ENCODE results near the gene CYB5R3. TPM values are rescaled to one million over a fixed set of nuclear protein-coding genes. Genes with fewer than 3 reads are reported as not detected.

Gene CYB5R3
- total RNA-seq, 1 experiment from 2014 or later = 85.4 TPM

DNA sequence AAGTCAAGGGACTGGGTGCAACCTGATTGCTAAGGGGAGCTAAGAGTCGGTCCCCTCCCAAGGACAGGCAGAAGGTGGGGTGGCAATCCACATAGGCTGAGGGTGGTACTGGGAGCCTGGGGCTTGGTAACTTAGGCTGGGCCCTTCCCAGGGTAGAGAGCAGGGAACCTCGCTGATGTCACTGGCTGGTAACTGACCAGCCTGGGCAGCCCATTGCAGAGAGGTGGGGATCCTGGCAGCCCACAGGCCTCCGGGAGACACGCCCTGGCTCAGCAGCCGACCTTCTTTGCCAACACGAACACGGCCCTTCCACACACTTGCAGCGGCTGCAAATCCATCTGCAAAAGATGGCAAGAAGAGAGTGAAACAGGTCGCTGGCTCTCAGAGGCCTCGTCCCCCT lies 46.1 kb upstream of the CYB5R3 start:
- no peaks in the 10 kb centered on the region for H3K9me3 Mint-ChIP-seq
- POLR2A ChIA-PET = no interaction called here
- H3K4me1 Mint-ChIP-seq = peaks cover 33% of the 10 kb centered on the region
- no peak overlapping the region for H3K4me3 Mint-ChIP-seq
- DNase-seq (ENCODE audit: low spot score) (no peak), ATAC-seq (no peak)
- no peak for TF ChIP-seq ZNF396 (CRISPR knock-in tag; IDR thresholded peaks at IDR 0.05; ENCODE audit: borderline replicate concordance)
- TF ChIP-seq, protein P1, sequence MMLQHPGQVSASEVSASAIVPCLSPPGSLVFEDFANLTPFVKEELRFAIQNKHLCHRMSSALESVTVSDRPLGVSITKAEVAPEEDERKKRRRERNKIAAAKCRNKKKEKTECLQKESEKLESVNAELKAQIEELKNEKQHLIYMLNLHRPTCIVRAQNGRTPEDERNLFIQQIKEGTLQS (CRISPR knock-in tag; conservative IDR thresholded peaks at IDR 0.05) = no peak
- TF ChIP-seq GTF2I (CRISPR knock-in tag; conservative IDR thresholded peaks at IDR 0.05) = no peak
- TF ChIP-seq NR1H2 (CRISPR knock-in tag; IDR thresholded peaks at IDR 0.05) = no peak
- TF ChIP-seq PRRX2 (CRISPR knock-in tag; IDR thresholded peaks at IDR 0.05) = no peak
- TF ChIP-seq, protein P2, sequence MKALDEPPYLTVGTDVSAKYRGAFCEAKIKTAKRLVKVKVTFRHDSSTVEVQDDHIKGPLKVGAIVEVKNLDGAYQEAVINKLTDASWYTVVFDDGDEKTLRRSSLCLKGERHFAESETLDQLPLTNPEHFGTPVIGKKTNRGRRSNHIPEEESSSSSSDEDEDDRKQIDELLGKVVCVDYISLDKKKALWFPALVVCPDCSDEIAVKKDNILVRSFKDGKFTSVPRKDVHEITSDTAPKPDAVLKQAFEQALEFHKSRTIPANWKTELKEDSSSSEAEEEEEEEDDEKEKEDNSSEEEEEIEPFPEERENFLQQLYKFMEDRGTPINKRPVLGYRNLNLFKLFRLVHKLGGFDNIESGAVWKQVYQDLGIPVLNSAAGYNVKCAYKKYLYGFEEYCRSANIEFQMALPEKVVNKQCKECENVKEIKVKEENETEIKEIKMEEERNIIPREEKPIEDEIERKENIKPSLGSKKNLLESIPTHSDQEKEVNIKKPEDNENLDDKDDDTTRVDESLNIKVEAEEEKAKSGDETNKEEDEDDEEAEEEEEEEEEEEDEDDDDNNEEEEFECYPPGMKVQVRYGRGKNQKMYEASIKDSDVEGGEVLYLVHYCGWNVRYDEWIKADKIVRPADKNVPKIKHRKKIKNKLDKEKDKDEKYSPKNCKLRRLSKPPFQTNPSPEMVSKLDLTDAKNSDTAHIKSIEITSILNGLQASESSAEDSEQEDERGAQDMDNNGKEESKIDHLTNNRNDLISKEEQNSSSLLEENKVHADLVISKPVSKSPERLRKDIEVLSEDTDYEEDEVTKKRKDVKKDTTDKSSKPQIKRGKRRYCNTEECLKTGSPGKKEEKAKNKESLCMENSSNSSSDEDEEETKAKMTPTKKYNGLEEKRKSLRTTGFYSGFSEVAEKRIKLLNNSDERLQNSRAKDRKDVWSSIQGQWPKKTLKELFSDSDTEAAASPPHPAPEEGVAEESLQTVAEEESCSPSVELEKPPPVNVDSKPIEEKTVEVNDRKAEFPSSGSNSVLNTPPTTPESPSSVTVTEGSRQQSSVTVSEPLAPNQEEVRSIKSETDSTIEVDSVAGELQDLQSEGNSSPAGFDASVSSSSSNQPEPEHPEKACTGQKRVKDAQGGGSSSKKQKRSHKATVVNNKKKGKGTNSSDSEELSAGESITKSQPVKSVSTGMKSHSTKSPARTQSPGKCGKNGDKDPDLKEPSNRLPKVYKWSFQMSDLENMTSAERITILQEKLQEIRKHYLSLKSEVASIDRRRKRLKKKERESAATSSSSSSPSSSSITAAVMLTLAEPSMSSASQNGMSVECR (CRISPR knock-in tag; IDR thresholded peaks at IDR 0.05; ENCODE audit: borderline replicate concordance) = no peak
- TF ChIP-seq, protein P3, sequence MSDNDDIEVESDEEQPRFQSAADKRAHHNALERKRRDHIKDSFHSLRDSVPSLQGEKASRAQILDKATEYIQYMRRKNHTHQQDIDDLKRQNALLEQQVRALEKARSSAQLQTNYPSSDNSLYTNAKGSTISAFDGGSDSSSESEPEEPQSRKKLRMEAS (CRISPR knock-in tag; IDR thresholded peaks at IDR 0.05) = no peak
- TF ChIP-seq, protein P4, sequence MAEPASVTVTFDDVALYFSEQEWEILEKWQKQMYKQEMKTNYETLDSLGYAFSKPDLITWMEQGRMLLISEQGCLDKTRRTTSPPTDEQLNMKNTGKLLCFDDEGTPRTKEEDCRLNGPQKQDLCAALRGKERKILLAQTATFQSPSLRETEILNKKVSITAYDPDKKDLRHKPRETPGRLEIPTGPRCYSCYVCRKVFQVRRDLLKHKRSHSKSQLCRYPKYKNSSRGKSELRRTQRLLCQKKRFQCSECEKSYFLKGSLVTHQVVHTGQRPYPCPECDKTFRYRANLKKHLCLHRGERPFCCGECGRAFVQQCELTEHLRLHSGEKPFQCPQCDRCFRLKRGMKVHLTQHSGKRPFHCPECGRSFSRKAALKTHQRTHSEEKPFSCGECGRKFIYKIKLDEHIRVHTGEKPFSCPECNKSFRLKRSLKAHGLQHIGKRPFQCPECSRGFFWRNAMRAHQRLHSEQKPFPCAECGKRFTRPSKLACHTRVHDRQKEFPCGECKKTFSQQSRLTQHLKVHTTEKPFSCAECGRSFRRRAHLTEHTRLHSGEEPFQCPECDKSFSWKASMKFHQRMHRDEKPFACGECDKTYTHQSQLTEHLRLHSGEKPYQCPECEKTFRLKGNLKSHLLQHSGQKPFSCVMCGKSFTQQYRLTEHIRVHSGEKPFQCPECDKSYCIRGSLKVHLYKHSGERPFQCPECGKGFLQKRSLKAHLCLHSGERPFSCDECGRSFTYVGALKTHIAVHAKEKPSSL (CRISPR knock-in tag; conservative IDR thresholded peaks at IDR 0.05) = no peak
- no peaks in the 10 kb centered on the region; the same call in 1 of the 2 replicates for H3K27me3 Mint-ChIP-seq (ENCODE audit: low read depth)
- H3K36me3 Mint-ChIP-seq = no peaks in the 10 kb centered on the region
- H3K27ac Mint-ChIP-seq = no peak overlapping the region
- CTCF ChIA-PET = no interaction called here

DNA sequence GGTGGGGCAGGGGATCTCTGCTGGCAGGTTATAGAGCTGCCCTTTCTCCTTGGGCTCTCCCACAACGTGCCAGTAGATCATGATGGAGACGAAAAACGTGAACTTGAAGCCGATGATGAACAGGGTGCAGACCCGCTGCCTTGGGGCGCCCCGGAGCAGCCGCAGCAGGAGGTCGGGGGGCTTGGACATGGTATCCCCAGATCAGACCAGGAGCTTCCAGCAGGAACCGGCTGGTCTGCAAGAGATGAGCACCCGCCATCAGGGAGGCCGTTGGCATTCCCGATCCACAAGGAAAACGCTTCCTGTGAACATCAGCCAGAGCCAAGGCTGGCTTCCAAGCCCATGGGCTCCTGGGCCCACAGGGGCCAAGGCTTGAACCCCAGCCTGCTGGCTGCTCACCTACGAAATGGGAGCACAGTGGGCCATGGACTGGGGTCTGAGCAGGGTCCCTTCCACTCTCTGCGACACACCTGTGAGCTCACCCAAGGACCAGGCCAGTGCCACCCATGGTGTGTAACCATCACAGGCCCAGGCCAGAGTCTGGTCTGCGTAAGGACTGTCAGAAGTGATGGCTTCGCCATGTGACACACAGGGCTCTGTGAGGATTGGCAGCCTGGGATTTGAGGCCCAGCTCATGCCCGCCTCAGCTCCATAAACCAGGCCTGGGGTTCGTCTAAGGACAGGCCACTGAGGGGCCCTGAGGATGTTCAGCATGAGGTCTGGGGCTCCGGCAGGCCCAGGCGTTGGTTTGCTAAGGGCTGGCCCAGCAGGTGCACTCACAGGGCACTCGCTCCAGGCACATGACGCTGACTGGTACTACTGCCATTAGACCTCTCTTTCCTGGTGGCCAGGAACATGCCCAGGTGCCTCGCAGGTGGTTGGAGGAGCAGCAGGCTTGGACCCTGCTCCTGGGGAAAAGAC lies 44.8 kb upstream of the CYB5R3 start:
- H3K27ac Mint-ChIP-seq = no peak overlapping the region
- H3K36me3 Mint-ChIP-seq = no peaks in the 10 kb centered on the region
- no peaks in the 10 kb centered on the region for H3K9me3 Mint-ChIP-seq
- ChIA-PET POLR2A (no interaction called here), CTCF (interaction anchor here (0.5 kb wide), 1 partner anchor 414 kb away, joined by 3 read pairs; no protein-coding TSS in a partner anchor)
- H3K4me1 Mint-ChIP-seq = peaks cover 20% of the 10 kb centered on the region
- no peaks in the 10 kb centered on the region; the same call in 1 of the 2 replicates for H3K27me3 Mint-ChIP-seq (ENCODE audit: low read depth)
- H3K4me3 Mint-ChIP-seq = no peak overlapping the region
- ATAC-seq = no peak
- DNase-seq (ENCODE audit: low spot score) = no peak
- TF ChIP-seq, protein P2 (CRISPR knock-in tag; IDR thresholded peaks at IDR 0.05; ENCODE audit: borderline replicate concordance) = no peak
- TF ChIP-seq NR2C2 (CRISPR knock-in tag; IDR thresholded peaks at IDR 0.05) (no peak), ETV6 (CRISPR knock-in tag; IDR thresholded peaks at IDR 0.05) (no peak), ZNF232 (CRISPR knock-in tag; IDR thresholded peaks at IDR 0.05) (no peak), KAT7 (CRISPR knock-in tag; IDR thresholded peaks at IDR 0.05; ENCODE audit: borderline replicate concordance) (no peak), NFYB (CRISPR knock-in tag; conservative IDR thresholded peaks at IDR 0.05; ENCODE audit: low read depth) (no peak), OVOL2 (CRISPR knock-in tag; IDR thresholded peaks at IDR 0.05; ENCODE audit: borderline replicate concordance) (no peak)
- TF ChIP-seq, protein P5, sequence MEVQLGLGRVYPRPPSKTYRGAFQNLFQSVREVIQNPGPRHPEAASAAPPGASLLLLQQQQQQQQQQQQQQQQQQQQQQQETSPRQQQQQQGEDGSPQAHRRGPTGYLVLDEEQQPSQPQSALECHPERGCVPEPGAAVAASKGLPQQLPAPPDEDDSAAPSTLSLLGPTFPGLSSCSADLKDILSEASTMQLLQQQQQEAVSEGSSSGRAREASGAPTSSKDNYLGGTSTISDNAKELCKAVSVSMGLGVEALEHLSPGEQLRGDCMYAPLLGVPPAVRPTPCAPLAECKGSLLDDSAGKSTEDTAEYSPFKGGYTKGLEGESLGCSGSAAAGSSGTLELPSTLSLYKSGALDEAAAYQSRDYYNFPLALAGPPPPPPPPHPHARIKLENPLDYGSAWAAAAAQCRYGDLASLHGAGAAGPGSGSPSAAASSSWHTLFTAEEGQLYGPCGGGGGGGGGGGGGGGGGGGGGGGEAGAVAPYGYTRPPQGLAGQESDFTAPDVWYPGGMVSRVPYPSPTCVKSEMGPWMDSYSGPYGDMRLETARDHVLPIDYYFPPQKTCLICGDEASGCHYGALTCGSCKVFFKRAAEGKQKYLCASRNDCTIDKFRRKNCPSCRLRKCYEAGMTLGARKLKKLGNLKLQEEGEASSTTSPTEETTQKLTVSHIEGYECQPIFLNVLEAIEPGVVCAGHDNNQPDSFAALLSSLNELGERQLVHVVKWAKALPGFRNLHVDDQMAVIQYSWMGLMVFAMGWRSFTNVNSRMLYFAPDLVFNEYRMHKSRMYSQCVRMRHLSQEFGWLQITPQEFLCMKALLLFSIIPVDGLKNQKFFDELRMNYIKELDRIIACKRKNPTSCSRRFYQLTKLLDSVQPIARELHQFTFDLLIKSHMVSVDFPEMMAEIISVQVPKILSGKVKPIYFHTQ (CRISPR knock-in tag; IDR thresholded peaks at IDR 0.05) = no peak
- TF ChIP-seq, protein P6, sequence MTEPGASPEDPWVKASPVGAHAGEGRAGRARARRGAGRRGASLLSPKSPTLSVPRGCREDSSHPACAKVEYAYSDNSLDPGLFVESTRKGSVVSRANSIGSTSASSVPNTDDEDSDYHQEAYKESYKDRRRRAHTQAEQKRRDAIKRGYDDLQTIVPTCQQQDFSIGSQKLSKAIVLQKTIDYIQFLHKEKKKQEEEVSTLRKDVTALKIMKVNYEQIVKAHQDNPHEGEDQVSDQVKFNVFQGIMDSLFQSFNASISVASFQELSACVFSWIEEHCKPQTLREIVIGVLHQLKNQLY (CRISPR knock-in tag; IDR thresholded peaks at IDR 0.05) = no peak

Data from WTC11 (cell line).